AG08396 (cell line): ENCODE data around the gene PLA2G4B.

Source experiments
- DNase-seq: peaks from one replicate; pipeline ENCODE4 v3.0.0; 2012; ENCODE audit warnings: low spot score, mixed read lengths

The PLA2G4B gene

DNA sequence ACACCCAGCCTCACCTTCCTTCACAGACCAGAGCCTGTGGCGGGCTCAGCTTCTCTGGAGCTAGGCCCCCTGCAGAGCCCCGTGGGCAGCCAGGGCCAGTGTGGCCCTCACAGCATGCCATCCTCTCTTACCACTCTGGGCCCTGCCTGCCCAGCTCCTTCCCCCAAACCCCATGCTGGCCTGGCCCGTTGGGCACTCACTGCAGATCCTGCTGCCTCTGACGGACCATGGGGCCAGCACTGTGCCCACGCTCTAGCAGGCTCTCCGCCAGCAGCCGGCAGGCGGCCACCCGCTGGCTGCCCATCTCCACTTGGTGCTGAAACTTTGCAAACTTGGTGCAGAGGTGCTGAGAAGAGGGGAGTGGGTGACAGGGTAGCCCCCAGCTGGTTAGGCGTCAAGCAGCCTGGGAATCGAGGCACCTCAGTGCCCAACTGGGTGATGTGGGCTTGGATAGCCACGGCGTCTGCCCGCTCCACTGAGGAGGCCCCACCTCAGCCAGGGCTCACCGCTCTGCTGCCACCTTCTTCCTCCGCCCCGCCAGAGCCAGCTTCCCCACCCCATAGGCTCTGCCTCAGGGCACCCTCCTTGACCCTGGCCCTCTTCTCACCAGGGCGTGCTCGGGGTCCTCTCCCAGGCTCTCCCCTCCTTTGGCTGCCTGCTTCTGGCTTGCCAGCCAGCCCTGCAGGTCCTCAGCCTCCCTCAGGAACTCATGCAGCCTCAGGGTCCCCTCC lies 32.7 kb downstream of the PLA2G4B start:
- no peak for DNase-seq

DNA sequence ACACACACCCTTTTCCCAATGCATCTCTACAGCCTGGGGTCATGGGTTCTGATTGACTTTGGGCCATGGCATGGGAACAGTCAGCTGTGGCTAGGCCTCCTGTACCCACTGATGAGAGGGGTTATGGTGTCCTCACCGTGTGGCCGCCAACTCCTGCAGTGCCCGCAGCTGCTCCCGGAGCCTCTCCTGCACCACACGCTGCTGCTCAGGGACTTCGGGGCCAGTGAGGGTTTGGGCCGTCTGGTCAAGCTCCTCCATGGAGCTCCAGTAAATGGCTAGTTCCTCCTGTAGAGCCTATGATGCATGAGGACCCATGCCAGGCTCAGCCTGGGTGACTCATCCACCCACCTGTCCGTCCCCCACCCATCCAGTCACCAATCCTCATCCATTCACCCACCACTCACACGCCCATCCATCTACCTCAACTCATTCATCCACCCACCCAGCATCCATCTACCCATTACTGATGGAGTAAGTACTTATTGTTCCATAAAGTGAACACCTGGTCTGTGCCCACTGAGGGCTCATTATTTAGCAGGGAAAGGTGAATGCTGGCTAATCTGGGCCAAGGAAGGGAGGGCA lies 33.6 kb downstream of the PLA2G4B start:
- DNase-seq, result no peak

DNA sequence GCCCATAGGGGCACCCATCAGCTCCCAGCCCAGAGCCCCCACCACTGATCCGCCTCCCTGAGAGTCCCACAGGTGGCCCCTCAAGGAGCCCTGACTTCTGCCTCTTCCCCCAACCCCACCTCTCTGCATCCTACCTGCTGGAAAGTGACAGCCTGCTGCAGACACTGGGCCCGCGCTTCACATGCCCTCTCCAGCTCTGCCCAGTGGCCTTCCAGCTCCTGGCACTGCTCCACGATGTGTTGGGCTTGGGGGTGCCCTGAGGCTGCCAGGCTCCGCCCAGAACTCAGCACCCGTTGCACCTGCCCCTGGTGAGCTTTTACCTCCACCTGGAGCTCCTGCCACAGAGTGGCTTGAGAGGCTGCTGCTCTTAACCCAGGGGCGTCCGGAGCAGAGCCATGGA lies 35.1 kb downstream of the PLA2G4B start:
- no peak for DNase-seq

DNA sequence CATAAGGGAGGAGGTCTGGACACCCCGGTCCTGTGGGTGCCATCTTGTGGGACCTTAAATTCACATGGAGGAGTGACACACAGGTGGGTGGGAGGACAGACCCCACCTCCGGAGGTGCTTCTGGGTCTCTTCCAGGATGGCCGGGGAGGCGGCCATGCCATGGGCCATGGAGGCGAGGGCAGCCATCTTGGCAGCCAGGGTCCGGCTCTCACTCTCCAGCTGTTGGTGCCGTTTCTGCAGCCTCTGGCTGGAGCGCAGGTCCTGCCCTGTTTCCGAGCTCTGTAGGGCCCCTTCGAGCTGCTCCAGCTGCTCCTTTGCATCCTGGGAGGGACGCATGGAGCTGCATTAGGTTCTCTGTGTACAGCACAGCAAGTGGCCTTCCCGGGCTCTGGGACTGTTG lies 36.1 kb downstream of the PLA2G4B start:
- DNase-seq, result no peak

DNA sequence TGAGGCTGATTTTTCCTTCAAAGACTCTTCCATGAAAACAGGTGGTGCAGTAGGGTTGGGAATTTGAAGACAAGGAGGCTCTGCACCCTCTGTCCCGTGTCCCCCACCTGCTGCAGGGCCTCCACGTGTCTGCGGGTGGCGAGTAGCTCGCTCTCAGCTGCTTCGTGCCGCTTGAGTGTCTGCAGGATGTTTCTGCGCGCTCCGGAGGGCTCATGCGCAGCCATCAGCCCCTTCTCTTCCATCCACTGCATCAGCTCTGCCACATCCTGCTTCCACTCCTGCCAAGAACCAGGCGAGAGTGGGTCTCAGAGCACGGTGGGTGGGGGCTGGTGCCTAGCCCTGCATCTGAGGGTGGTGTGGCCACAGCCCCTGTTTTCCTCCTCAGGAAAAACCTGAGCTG lies 37.4 kb downstream of the PLA2G4B start:
- no peak for DNase-seq

DNA sequence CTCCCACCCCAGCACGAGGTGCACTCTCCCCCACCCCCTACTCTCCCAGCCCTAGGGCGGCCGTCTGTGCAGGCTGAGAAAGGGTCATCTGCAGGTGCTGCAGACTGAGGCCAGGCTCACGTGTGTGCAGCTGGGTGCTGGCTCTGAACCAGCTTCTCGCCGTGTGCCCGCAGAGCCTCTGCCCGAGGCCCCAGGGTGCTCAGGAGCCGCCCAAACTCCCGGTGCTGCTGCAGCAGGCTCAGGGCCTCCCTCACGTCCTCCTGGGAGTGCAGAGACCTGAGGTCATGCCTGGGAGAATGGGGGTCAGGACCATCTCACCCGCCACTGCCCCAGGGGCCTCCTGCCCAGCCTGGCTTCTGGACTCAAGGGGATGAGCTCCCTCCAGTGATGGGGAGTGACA lies 38.0 kb downstream of the PLA2G4B start:
- DNase-seq, result no peak

DNA sequence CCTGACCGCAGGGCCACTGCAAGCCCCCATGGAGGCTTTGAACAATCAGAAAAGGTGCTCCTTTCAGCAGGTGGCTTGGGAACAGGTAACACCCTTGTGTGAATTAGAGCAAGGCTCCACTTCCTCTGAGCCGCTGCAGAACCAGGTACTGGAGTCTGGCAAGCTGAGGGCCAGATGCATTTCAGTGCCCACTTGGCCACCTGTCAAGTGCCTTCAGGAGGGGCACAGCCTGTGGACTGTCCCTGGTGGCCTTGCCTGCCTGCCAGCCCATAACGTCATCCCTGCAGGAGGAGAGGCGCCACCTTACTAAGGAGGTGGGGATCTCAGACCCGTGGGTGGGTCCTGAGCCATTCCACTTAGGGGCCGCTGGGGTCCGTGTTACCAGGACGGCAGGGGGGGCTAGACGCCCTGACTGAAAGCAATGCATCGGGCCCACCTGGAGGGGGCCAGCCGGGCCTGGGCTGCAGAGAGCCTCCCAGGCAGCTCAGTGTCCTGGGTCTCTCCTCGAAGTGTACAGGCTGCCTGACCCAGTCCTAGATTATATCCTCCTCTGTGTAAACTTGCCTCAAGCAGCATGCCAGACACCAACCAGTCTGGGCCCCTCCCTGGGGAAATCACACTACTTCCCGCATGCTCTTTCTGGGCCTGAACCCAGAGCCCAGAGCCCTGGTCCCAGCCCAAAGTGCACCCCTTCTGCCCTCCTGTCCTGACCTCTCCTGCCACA lies 39.1 kb downstream of the PLA2G4B start:
- DNase-seq, result no peak

DNA sequence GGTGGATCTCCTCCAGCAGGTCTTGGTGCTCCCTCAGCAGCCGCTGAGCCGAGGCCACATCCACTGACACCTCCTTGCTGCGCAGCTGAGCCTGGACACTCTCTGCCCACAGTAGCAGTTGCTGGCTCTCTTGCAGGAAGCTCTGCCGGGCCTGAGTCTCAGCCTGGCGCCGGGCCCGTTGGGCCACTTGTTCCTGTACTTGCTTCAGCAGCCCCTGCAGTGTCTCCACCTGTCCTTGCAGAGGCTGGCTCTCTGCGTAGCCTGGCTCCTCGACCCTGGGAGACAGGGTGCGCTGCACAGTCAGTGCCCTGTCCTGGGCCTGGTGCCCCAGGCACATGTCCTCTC lies 39.7 kb downstream of the PLA2G4B start:
- no peak for DNase-seq

DNA sequence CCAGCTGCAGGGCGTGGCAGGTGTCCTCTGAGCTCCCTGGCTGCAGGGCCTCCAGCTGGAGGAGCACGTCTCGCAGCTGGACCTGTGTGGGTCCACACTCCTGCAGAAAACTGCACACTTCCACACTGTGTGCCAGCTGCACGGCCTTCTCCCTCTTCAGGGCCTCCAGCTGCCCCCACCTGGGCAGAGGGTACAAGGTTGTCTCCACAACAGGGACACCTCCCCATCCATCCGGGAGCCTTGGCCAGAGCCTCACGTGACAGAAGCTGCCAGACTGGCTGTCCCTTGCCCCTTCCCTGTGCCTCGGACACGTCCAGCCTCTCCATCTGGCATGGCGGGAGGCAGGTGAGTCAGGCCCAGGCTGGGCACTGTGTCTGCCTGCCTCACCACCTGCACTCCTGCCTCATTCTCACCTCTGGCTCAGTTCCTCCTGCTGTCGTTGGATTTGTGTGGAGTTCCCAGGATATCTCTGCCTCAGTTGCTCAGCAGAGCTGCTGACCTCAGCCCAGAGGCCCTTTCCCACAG lies 40.7 kb downstream of the PLA2G4B start:
- DNase-seq, result no peak

DNA sequence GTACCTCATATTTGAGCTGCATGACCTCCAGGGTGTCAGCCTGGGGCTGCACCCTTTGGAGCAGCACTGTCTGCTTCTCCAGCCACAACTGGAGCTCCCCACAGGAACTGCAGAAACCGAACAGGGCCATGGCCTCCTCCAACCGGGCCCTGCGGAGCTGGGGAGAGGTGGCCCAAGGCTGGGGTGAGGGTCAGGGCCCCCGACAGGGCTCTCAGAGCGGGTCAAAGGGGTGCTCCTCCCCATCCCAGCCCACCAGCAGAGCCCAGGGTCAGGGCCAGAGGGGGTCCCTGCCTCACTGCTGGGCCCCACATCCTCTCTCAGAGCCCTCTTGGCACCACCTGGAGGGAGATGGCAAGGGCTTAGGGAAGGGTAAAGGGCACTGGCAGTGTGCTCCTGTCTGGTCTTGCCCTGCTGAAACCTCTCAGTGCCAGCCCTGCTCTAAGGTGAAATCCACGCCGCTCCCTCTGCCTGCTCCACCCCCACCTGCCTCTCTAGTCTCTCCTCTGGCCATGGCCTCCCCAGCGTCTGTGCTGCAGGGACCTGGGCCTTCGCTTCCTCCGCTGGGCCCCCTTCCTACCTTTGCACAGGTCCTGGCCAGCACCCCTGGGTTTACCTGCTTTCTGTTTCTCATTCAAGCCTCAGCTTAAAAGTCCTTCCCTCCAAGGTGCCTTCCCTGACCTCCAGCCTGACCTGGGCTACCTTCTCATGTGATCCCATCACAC lies 41.7 kb downstream of the PLA2G4B start:
- DNase-seq, result no peak

DNA sequence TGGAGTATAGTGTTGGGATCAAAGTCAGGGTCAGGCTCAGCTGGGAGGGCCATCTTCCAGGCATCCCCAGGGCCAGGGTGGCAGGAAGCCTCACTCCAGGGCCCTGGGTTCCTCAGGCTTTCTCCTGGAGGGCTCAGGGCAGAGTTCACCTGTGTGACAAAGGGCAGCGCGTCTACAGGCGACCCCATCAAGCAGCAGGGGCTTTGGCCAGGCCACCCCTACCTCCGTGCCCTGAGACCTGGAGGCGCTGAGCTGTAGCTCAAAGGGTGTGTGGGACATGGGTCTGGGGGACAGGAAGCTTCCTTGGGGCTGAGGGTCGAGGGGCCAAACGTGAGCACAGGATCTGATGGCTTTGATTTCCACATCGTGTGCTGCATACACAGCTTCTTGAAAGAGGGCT lies 42.4 kb downstream of the PLA2G4B start:
- no peak for DNase-seq

DNA sequence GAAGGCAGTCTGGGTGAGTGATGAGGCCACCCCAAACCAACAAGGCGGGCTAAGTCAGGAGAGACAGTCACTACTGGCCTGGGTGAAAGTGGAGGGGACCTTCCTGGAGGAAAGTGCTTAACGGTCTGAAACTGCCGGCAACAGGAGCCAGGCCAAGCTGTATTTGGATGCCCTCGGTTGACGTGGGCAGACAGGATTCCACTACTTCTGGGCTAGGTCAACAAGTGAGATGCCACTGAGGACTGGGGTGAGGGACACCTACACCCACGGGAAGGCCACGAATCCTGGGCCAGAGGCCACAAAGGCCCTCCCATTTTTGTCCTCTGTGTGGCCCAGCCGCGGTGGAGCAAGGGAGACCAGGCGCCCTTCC lies 42.9 kb downstream of the PLA2G4B start:
- no peak for DNase-seq

DNA sequence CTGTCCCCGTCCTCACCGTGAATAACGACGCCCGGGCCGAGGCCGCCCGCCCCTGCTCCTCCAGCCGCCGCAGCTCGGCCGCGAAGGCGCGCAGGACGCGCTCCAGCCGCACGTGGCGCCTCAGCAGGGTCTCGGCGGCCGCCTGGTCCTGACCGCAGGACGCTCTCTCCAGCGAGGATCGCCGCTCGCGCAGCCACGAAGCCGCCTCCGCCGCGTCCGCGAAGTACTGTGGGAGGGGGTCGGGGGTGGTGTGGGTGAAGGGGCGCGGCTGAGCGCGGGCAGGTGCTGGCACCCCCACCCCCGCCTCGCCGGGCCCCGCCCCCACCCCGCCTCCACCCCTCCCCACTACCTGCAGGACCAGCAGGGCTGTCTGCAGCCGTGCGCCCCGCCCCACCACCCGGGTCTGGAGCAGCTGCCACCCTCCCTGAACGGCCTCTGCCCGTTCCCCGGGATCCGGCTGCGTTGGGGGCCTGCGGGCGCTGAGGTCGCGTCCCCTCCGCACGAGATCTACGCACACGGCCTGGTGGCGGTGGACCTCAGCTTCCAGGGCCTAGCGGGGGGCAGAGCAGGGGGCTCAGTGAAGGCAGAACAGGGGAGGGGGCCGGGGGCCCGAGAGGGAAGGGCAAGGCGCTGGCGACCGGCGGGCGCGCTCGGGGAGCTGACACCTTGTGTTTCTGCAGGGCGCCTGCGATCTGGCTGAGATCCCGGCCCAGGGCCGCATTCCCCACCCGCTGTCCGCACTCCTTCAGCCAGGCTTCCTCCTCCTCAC lies 43.5 kb downstream of the PLA2G4B start:
- DNase-seq, result no peak

DNA sequence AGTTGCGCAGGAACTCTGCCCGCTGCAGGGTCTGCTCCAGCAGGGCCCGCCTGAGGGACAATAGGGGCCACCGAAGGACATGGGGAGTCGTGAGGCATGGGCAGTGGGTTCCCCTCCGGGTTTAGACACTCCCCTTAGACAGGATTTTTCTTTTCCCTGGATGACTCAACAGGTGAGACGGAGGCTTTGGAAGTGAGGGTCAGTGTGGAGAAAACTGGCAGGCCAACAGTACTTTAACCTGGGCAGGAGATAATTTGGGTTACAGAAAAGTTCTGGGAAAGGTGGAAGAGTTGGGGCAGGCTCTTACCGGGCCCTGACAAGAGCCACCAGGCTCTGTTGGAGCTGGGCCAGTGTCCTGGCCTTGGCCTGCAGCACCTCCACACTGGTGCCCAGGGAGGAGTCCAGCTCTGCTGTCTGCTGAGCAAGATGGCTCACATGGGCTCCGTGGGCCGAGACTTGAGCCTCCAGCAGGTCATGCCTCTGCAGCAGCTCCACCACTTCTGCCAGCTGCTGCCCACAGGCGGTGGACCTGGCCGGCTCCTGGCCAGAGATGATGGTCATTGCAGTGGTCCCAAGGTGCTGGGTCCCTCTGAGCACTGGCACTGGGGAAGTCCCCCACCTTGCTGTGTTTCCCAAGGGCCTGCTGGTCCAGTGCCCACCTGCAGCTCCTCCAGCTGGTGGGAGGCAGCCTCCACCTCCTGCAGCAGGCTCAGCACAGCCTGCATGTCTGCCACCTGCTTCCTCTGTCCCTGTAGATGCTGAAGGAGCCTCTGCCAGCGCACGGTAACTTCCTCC lies 44.2 kb downstream of the PLA2G4B start:
- DNase-seq, result no peak

DNA sequence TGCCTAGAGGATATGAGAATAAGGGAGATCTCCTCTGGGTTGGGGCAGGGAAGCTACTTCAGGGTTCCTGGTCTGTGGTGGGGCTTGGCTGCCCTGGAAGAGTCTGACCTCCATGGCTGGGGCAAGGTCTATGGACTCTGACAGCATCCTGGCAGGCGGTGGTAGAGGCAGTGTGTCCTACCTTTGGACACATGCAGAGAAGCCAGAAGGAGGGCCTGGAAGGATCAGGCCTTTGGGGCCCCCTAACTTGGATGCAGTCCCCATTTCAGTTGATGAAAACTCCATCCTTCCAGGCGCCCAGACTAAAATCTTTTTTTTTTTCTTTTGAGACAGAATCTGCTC lies 44.8 kb downstream of the PLA2G4B start:
- no peak for DNase-seq

DNA sequence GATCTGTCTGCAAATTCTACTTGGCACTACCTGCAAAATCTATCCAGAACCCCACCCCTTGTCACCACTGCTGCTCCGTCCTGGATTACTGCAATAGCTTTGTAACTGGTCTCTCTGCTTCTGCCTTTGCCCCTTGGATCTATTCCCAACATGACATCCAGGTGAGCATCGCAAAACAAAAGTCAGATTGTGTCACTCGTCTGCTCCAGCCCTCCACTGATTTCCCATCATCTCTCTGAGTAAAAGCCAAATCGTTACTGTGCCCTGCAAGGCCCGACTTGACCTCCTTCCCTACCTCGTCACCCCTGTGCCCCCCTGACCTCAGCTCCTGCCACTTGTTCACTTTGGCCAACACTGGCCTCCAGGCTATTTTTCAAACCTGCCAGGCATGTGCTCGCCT lies 45.8 kb downstream of the PLA2G4B start:
- DNase-seq, result no peak

DNA sequence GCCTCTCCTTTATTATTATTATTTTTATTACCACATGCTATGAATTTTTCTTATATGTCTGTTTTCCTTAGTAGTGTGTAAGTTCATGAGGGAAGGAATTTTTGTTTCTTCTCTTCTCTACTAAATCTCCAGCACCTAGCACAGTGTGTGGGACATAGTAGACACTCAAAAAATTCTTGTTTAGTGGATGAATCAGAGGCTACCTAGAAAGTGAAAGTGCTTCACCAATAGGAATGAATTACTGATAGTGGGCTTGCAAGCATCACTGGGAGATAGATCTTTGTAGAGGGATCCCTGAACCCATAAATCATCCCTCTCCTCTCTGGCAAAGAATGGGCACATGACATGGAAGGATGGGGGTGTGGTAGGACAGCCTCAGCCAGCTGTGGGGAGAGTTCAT lies 46.7 kb downstream of the PLA2G4B start:
- no peak for DNase-seq

DNA sequence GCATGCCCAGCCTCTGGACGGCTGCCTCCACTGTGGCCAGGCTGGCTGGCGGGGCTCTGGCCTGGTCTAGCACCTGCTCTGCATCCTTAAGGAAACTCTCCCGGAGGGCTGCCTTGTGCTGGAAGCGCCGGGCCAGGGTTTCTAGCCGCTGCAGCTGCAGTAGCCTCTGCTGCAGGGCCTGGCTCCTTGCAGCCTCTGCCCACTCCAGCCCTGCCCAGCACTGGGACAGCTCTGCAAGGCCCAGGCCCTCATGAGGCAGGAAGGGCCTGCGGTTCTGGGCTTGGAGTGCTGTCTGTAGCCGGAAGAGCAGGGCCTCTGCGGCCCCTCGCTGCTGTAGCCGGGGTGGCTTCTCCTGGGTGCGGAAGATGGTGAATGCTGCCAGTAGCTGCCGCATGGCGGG lies 47.2 kb downstream of the PLA2G4B start:
- no peak for DNase-seq

DNA sequence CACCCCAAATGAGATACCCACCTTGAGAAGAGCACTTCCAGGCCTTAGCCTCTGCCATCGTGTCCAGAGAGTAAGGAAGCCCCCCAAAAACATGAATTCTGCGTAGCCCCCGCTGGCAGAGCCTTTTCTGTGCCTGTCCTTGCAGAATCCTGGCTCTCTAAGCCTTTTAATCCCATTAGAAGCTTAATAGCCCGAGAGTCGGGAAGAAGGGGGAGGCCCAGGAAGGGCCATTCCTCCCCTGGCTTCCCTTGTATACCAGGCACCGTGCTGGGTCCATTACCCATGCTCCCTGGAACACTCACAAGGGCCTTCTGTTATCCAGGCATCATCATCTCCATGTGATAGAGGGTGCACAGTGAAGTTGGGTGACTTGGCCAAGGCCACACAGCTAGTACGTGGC lies 48.1 kb downstream of the PLA2G4B start:
- no peak for DNase-seq

DNA sequence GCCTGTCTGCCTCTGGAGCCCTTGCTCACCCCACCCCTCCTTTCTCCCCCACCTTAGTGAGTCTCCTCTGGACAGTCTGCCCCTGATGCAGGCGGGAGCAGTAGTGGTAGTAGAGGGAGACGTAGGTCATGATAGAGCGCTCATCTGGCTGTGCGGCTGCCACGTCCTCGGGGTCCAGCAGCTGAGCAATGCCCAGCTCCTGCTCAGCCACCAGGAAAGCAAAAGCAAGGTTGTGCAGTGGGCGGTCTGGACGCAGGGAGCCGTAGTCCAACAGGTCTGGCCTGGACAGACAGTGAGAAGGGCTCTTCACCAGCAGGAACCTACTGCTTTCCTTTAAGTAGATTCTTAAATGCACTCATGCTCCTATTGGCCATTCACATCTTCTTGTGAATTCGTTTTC lies 48.5 kb downstream of the PLA2G4B start:
- DNase-seq, result no peak

DNA sequence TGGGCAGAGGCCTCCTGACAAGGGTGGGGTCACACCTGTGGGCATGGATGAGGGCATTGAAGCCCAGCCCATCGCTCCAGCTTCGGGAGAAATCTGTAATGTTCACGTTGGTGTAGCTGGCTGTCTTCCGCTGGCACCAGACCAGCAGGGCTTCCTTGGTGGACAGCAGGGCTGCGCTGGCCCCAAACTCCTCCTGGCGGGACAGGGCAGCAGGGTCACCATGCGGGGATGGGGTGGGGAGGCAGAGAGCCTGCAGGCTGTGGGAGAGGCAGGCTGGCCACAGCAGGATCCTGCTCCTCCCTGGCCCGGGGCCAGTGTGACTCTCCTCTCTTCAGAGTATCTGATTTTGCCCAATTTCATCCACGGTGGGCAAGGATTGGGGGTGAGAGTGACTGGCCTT lies 49.2 kb downstream of the PLA2G4B start:
- no peak for DNase-seq
